Ishikawa (cell line): ENCODE results near the gene CLMN.

Experiments
- EGR1 ChIP-seq: IDR thresholded peaks from 2 replicates; pipeline ENCODE4 v1.6.1; 2012
- TF ChIP-seq, protein P1 (sequence below): IDR thresholded peaks from 2 replicates; pipeline ENCODE4 v1.6.1; 2012

DNA sequence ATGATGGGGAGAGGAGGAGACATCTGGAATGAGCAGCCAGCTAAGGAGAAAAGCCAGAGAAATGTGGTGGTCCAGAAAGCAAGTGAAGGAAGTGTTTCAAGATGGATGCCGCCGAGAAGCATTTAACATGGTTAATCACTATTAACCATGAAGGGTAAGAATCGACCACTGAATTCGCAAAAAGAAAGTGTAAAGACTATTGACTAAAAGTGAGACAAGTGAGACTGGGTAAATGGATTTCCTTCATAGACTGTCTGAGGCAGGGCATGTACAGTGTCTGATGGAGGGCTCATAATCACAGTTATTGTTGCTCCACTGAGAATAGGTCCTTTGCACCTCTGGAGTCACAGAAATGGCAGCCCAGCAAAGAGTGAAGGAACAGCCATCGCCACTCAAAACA lies 25.3 kb upstream of the CLMN start:
- TF ChIP-seq, protein P1, sequence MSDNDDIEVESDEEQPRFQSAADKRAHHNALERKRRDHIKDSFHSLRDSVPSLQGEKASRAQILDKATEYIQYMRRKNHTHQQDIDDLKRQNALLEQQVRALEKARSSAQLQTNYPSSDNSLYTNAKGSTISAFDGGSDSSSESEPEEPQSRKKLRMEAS, result no peak
- TF ChIP-seq EGR1, result no peak
